ELF-1 (cell line): ENCODE results near the gene APPBP2.
"Not testable (repeated sequence)": the region's sequence is repeated elsewhere in the genome, so short reads cannot be mapped to it uniquely, and the experiment has no call there.

Source experiments
- DNase-seq: peaks from one replicate; pipeline ENCODE4 v3.0.0-alpha.2; 2016; ENCODE audit warnings: low read depth, low spot score

Gene APPBP2

DNA sequence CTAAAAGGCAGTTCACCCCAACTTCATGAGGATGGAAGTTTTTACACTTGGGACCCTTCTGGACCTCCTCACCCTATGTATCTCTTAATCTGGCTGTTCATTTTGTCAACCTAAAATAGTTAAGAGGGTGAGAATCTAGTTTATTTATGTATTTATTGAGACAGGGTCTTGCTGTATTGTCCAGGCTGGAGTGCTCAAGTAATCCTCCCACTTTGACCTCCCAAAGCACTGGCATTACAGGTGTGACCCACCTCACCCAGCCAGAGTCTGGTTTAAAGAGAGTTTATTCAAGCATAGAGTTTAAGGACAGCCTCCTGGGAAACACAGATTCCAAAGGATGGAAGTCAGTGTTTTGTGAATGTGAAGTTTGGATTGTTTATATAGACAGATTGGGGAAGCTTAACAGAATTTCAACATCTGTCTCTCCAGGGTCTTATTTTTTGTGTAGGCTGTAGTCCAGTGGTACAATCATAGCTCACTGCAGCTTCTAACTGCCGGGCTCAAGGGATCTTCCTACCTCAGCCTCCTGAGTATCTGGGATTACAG lies 8.0 kb upstream of the APPBP2 start:
- no peak for DNase-seq

- no peak for DNase-seq
These were observed 3.8 kb upstream of the APPBP2 start for GRCh38 chr17:60529806-60530205.

GRCh38 chr17:60528828-60529227 lies 2.8 kb upstream of the APPBP2 start:
- no peak for DNase-seq

- DNase-seq, result no peak
These were observed 1.7 kb upstream of the APPBP2 start for GRCh38 chr17:60527701-60528100.

- no peak for DNase-seq
These were observed 684 bp upstream of the APPBP2 start for GRCh38 chr17:60526726-60527125.

- no peak for DNase-seq
These were observed 736 bp downstream of the APPBP2 start for GRCh38 chr17:60525328-60525684.

- DNase-seq, result no peak
These were observed 1.3 kb downstream of the APPBP2 start for GRCh38 chr17:60524463-60525327.

DNA sequence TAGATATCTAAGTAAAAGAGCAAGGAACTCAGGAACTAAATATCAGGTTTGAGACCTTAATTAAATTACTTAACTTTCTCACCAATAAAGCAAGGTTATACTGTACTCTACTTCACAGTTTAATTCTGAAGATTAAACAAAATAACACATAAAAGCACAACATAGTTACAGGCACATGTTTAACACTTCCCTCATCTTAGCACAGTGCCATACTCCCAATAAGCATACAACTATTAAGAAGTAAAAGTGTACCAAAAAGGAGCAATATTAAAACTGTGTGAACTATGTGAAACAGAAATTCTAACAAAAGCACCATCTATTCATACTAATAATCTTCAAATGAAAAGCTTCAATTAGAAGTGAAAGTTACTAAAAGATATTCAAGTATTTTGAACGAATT lies 2.2 kb downstream of the APPBP2 start:
- DNase-seq, result no peak

- no peak for DNase-seq
These were observed 3.0 kb downstream of the APPBP2 start for GRCh38 chr17:60522889-60523626.

DNA sequence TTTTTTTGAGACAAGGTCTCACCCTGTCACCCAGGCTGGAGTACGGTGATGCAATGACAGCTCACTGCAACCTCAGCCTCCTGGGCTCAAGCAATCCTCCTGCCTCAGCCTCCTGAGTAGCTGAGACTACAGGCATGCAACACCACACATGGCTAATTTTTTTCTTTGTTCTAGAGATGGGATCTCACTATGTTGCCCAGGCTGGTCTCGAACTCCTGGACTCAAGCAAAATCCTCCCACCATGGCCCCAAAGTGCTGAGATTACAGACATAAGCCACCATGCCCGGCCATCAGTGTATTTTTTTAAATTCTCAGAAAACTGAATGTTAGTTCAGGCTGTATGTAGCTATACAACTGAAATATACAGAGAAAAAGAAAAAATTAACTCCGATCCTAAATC lies 6.2 kb downstream of the APPBP2 start:
- no peak for DNase-seq

DNA sequence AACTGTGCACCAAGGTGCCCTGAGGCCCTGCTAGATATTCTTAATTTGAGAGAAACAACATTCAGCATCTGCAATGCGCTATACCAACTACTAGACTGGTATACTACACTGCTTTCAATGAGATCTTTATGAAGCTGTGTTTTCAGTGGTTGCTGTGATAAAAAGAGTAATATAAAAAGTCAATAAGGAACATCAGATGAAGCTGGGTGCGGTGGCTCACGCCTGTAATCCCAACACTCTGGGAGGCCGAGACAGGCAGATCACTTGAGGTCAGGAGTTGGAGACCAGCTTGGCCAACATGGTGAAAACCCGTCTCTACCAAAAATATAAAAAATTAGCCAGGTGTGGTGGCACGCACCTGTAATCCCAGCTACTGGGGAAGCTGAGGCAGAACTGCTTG lies 10.4 kb downstream of the APPBP2 start:
- not testable (repeated sequence) for DNase-seq

- not testable (repeated sequence) for DNase-seq
These were observed 10.8 kb downstream of the APPBP2 start for GRCh38 chr17:60515199-60515598.

DNA sequence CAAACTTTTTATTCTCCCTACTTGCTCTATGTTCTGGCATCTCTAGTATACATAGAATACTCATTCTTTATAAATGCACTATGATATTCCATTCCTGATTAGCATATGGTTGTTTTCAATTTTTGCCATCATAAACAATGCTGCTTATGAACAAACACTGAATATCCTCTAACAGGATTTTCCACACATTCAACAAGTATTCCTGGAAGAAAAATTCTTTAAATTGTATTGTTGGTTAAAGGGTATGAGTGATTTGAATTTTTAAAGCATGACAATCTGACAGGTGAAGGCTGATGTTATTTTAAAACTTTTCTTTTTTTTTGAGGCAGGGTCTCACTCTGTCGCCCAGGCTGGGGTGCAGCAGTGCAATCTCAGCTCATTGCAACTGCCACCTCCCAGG lies 11.5 kb downstream of the APPBP2 start:
- DNase-seq, result no peak

GRCh38 chr17:60514053-60514452 lies 12.0 kb downstream of the APPBP2 start:
- DNase-seq, result peak; percentile 5

DNA sequence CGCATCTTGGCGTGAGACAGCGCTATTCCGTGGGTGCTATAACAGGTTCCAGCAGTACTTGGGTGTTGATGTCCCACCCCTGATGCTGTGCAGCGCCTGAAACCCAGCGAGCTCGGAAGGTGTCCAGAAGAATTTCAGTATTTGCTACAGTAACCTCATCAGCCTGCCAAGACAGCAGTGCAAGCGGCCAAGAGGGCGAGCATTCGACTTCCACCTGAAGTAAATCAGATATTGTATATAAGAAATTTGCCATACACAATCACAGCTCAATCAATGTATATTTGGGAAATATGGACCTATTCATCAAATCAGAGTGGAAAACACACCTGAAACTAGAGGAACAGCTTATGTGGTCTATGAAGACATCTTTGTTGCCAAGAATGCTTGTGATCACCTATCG lies 13.0 kb downstream of the APPBP2 start:
- DNase-seq, result no peak

GRCh38 chr17:60510723-60511122 lies 15.3 kb downstream of the APPBP2 start:
- no peak for DNase-seq

DNA sequence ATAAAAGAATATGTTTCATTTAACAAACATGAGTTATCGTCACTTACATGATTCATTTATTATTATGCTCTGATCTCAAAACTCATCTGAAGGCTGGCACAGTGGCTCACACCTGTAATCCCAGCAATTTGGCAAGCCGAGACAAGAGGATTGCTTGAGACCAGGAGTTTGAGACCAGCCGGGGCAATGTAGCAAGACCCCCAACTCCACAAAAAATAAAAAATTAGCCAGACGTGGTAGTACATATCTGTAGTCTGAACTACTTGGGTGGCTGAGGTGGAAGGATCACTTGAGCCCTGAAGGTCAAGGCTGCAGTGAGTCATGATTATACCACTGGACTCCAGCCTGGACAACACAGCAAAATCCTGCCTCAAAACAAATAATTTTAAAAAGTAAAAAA lies 16.0 kb downstream of the APPBP2 start:
- no peak for DNase-seq

GRCh38 chr17:60508384-60508980 lies 17.6 kb downstream of the APPBP2 start:
- no peak for DNase-seq

GRCh38 chr17:60506312-60506711 lies 19.7 kb downstream of the APPBP2 start:
- no peak for DNase-seq

DNA sequence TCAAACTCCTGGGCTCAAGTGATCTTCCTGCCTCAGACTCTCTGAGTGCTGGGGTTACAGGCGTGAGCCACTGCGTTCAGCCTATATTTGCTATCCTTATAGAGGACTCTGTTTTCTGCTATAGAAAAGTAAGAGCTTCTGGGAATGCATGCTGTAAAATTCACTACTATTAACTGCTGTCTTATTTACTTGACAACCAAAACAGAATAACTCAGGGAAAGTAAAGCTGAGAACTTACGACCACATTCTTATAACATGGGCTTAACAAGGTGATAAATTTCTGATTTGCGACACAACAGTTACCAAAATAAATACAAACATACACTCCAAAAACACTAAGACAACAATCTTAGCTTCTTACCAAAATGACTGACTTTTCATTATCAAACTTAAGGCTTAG lies 23.9 kb downstream of the APPBP2 start:
- DNase-seq, result no peak

GRCh38 chr17:60501589-60501988 lies 24.5 kb downstream of the APPBP2 start:
- DNase-seq, result no peak

- no peak for DNase-seq
These were observed 30.0 kb downstream of the APPBP2 start for GRCh38 chr17:60496041-60496440.
